Activated CD8-positive, alpha-beta memory T cell treated with anti-CD3 and anti-CD28 coated beads for 1 hour (primary cell): Measurements from ENCODE around the gene UBQLN4.
"Not testable (repeated sequence)": the region's sequence is repeated elsewhere in the genome, so short reads cannot be mapped to it uniquely, and the experiment has no call there.

Experiments
- DNase-seq, 2 donors: peaks; one replicate each; pipeline ENCODE4 v3.0.0-alpha.2; 2020; ENCODE audit warnings: low read depth in 1 of 2; ENCODE audit errors: extremely low read depth in 1 of 2

UBQLN4 gene

GRCh38 chr1:156062189-156062588, 8.6 kb upstream of the UBQLN4 start:
- DNase-seq: no peak

DNA sequence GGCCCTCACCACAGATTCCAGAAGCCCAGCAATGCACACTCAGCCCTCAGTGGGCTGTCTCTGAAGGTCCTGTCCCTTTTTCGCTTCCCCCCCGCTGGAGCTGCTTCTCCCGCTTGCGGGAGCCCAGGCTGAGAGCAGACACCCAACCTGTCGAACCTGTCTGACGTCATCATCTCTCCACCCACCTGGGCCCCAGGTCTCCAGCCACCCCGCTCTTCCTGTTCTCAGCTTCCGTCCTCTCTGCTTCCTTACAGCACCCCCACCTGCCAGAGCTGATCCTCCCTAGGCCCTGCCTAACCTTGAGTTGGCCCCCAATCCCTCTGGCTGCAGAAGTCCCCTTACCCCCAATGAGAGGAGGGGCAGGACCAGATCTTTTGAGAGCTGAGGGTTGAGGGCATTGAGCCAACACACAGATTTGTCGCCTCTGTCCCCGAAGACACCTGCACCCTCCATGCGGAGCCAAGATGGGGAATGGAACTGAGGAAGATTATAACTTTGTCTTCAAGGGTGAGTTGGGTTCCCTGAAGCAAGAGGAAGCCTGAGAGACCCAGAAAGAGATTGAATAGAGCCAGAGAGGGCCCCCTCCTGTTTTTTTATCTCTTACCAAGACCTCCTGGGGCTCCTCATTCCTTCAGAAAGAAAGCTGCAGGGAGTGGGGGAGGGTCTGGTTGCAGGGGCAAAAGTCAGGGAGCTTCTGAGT, 7.5 kb upstream of the UBQLN4 start, which contains the start of gene RAB25:
Gene RAB25, plus strand, starts transcription at position 224 of the 700 bp plus-strand sequence. Its CDS starts 241 bp downstream, at position 465.
- DNase-seq: no peak

- DNase-seq: no peak
Measured at GRCh38 chr1:156056326-156056849, 2.8 kb upstream of the UBQLN4 start.

DNA sequence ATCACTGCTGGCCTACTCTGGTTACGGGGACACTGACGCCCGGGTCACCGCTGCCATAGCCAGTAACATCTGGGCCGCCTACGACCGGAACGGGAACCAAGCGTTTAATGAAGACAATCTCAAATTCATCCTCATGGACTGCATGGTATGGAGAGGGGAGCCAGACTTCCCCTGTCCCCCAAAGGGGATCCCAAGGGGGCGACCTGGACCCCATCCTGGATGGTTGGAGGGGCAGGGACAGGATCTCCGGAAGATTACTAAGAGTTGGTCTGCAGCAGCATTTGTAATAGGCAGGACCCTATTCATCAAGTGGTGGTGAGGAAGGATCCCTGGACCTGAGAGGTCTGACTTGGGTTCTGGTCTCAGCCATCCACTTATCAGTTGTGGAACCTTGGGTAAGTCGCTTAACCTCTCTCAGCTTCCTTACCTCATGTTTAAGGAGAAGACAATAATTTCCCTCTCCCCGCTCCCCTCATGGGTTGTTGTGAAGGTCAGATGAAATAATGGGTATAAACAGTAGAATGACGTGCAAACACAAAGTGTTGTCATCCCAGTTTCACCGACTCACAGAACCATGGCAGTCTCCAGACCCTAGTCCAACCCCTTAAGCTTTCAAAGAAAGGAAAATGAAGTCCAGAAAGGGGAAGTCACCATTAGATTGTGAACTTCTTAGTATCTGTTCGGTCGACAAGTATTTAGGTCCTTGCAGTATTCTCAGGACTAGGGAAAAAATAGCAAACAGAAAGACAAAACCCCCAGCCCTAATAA, 1.9 kb upstream of the UBQLN4 start:
- no peak for DNase-seq

- DNase-seq: peak; percentile 77 to 92
Measured at GRCh38 chr1:156054500-156055280, 1.1 kb upstream of the UBQLN4 start, which contains the start of gene LAMTOR2. LAMTOR2 (plus strand) TSS chr1:156054782; CDS start chr1:156054890, 108 bp downstream.

DNA sequence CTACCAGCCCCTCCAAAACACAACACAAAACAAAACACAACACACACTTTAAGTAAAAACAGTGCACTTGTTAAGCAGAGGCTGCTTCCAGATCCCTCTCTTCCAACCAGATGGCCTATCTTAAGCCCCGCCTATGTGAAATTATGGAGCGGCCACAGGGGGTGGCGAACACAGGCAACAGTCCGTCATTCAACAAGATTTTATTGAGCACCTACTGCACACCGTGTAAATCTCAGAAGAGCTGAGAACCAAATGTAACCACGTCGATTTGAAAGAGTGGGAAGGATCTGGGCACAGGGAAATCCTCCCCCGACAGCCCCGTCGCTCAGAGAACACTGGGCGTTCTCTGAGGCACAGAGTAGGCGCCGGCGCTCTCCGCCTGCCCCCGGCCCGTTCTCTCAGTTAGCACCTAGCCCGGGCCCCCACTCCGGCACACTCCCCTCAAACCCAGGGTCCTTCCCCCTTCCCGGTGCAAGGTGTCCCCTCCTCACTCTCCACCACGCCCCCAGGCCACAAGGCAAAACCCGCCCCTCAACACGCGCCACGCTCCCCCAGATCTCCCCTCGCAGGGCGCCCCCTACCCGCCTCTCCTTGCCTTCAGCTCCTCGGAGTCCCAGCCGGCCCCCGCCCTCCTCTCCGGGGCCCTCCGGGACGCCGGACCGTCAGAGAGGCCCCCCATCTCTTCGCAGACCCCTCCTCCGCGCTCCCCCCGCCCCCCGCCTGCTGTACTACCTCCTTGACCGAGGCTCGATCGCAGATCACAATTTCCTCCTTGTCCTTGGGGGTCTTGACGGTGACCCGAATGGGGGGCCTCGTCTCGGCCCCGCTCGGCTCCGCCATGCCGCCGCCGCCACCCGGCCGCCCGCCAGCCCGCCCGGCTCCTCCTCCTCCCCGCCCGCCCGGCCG, 483 bp downstream of the UBQLN4 start:
- DNase-seq: peak; percentile 24 to 56

DNA sequence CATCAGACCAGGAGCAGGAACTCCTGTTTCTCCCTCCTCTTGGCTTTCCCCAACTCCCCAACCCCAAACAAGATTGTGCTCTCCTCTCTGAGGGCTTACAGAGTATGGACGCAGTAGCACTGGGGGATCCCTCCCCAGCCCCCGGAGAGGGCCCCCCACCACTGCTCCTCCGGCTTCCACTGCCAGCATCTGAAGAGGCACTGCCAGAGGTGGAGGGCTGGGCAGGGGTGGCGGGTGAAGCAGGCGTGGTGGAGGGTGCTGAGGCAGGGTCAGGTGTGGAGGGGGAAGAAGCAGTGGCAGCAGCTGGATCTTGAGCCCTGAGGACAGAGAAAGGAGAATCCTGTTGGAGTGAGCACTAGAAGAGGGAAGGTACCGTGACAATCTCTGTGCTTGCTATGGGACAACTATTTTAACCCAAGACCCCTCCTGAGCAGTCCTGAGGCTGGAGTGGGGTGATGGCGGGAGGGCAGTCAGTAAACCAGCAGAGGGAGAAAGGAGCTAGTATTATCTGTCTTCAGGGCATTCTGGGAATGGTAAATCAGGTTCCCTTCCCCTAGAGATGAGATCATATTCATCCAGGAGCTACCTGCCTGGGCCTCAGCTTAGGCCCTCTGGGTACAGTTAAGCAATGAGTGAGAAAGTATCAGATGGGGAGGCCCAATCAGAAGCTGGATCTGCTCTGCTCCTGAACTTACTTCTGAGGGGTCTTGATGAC, 2.4 kb downstream of the UBQLN4 start:
- DNase-seq: no peak

DNA sequence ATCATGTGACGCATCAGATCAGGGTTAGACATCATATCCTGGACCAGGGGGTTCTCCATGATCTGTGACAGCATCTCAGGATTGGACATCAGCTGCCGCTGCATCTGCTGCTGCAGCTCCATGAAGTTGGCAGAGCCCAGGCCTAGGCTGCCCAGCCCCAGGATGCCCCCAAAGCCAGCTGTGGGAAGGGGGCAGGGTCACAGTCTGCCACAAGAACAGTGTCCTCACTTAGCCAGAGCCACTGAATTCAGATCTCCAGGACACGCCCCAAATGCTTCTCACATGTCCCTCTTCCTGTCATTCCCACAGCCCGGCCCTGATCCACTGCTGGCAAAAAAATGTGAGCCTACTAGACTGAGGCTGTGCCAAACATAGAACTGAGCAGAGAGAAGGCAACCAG, 3.2 kb downstream of the UBQLN4 start:
- DNase-seq: no peak

- DNase-seq: no peak
Measured at GRCh38 chr1:156048663-156049258, 4.8 kb downstream of the UBQLN4 start.

DNA sequence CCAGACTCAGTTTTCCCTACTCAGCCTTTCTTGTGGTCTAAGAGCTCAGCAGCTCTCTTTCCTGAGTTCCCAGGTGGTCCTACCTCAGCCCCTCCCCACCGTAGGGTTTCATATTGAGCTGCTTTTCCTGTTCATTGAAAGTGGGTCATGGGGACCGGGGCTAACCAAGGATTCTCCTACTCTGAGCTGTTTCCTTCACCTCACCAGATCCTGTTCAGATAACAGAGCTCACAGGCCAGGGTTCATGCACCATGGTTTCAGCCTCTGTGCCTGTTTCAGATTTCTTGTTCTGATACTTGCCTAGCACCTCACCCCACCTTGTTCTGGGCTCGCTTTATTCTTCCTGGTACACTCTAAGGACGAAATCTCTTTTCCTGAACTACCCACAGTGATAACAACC, 8.5 kb downstream of the UBQLN4 start:
- DNase-seq: no peak

GRCh38 chr1:156042828-156043227, 10.8 kb downstream of the UBQLN4 start:
- DNase-seq: no peak

DNA sequence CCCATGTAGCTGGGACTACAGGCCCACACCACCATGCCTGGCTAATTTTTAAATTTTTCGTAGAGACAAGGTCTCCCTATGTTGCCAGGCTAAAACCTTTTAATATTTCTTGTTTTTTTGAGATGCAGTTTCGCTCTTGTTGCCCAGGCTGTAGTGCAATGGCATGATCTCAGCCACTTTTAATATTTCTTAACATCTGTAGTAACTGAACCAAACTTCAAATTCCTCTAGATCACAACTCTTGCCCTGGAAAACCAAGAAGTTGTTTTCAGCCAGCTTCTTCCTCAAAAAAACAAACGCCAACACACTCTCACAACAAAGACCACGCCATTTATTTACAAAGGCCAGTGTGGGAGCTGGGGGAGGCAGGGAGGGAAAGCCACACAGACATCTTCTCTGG, 18.6 kb downstream of the UBQLN4 start:
- not testable (repeated sequence) for DNase-seq

DNA sequence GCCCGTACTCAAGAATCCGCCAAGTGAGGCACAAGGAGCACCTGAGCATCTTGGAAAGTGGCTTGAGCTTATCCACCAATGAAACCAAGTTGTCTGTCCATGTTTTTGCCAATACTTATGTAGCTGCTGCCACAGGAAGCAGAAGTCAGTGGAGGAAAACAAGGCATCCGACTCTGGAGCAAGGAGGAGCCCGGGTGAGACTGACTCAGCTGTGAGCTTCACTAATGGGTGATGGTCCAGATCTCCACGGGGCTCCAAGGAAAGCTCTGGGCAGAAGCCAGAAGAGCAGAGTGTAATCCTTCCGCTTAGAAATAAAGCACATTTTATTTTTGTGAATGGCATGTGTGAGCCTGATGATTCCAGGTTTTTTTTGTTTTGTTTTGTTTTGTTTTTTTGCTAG, 20.6 kb downstream of the UBQLN4 start:
- DNase-seq: no peak

DNA sequence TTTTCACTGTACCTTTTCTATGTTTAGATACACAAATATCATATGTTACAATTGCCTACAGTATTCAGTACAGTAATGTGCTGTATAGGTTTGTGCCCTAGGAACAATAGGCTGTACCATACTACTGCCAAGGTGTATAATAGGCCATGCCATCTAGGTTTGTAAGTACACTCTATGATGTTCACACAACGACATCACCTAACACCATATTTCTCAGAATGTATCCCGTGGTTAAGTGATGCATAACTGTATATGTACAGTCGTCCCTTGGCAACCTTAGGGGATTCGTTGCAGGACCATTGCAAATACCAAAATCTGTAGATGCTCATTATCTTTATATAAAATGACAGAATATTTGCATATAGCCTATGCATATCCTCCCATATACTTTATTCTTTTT, 27.0 kb downstream of the UBQLN4 start:
- DNase-seq: no peak

DNA sequence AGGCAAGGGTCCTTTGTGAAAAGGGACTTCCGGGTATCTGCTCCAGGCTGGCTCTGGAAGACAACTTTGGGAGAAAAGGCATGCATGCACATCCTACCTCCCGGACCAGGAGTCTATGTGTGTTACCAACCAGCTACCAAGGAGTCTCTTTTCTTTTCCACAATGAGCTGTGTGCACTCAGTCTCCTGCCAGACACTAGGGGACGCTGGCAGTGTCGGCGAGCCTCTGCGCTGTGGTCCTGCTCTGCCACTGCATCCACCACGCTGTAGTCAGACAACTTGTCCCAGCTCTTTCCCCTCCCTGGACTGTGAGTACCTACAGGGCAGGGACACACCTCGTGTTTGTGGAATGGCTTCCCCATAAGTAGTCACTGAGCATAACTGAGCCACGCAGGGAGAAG, 27.7 kb downstream of the UBQLN4 start:
- DNase-seq: no peak

DNA sequence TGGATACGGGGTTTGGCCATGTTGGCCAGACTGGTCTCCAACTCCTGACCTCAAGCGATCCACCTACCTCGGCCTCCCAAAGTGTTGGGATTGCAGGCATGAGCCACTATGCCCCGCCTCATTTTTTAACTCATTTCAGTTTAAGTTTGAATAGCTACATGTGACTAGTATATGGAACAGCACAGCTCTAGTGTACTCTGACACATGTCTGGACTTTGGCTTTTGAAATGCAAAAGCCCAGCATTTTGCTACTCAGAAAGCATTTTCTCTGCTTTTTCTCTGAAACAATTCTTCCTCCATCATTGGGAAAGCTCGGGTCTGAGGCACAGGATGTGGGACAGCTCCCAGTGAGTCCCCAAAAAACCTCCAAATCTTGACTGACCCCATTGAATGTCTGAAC, 28.8 kb downstream of the UBQLN4 start:
- DNase-seq: no peak

DNA sequence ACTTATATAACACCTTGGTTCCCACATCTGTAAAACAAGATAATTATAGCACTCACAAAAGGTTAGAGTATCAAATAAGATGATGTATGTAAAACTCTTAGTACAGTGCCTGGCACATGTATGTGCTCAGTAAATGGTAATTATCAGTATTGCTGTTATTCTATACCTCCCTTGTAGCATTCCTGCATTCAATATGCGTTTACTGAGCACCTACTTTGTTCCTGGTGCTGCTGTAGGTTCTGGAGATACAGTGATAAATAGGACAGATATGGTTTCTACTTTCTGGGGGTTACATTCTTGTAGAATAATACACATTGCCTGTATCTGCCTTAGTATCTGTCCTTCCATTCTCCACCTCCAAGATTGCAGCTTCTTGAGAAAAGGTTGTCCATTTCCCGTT, 31.6 kb downstream of the UBQLN4 start:
- no peak for DNase-seq

- DNase-seq: no peak
Measured at GRCh38 chr1:156021093-156021428, 32.5 kb downstream of the UBQLN4 start.
